Measurements from ENCODE around the gene MILR1. TPM values are rescaled to one million over a fixed set of nuclear protein-coding genes. Genes with fewer than 3 reads are reported as not detected.

The MILR1 gene
- total RNA-seq, 1 experiment from 2014 or later = 9.8 TPM

DNA sequence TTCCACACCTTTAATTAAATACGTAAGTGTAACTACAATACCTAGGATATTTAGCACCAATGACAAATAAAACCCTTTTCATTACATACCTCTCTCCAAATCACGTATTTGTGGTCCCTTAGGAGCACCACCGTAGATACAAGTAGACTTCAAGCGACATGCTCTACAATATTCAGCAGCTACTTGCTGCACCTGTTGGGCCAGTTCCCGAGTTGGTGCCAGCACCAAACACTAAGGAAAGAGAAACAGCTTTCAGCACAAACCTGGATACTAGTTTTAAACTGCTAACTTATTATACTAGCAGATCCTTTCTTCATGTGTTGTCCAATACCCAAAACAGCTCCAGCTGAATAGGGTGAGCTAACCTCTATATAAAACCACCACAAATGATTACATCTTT lies 54.4 kb downstream of the MILR1 start:
- no TSS peak for BruUV-seq (replicated peaks)
- no peak overlapping the region for H3K27ac Mint-ChIP-seq (ENCODE audit: low read depth, unreplicated experiment)
- CTCF ChIA-PET = interaction anchor here (0.6 to 1.7 kb wide), 3 partner anchors 11 to 438 kb away, joined by 3 to 6 read pairs (median 3); no protein-coding TSS in a partner anchor
- peaks cover 52% of the 10 kb centered on the region for H3K4me1 Mint-ChIP-seq (ENCODE audit: insufficient read depth, unreplicated experiment)
- peaks cover 89% of the 10 kb centered on the region for H3K36me3 Mint-ChIP-seq (ENCODE audit: insufficient read depth, unreplicated experiment)
- intact Hi-C loops (cut with micrococcal nuclease) = no loop called here
- TF ChIP-seq, protein P1, sequence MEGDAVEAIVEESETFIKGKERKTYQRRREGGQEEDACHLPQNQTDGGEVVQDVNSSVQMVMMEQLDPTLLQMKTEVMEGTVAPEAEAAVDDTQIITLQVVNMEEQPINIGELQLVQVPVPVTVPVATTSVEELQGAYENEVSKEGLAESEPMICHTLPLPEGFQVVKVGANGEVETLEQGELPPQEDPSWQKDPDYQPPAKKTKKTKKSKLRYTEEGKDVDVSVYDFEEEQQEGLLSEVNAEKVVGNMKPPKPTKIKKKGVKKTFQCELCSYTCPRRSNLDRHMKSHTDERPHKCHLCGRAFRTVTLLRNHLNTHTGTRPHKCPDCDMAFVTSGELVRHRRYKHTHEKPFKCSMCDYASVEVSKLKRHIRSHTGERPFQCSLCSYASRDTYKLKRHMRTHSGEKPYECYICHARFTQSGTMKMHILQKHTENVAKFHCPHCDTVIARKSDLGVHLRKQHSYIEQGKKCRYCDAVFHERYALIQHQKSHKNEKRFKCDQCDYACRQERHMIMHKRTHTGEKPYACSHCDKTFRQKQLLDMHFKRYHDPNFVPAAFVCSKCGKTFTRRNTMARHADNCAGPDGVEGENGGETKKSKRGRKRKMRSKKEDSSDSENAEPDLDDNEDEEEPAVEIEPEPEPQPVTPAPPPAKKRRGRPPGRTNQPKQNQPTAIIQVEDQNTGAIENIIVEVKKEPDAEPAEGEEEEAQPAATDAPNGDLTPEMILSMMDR (IDR thresholded peaks at IDR 0.05; ENCODE audit: unreplicated experiment) = no peak
- H3K9me3 Mint-ChIP-seq (ENCODE audit: unreplicated experiment) = no peaks in the 10 kb centered on the region
- POLR2A ChIA-PET = interaction anchor here (0.7 to 6.5 kb wide), 6 partner anchors 7 to 263 kb away, joined by 3 to 225 read pairs (median 26); partner anchors contain the start of genes POLG2 and SMURF2
- DNase-seq (ENCODE audit: unreplicated experiment) = no peak
- no peaks in the 10 kb centered on the region for H3K27me3 Mint-ChIP-seq (ENCODE audit: insufficient read depth, unreplicated experiment)
- peak overlapping the region; percentile 99 for H3K4me3 Mint-ChIP-seq (ENCODE audit: unreplicated experiment)

DNA sequence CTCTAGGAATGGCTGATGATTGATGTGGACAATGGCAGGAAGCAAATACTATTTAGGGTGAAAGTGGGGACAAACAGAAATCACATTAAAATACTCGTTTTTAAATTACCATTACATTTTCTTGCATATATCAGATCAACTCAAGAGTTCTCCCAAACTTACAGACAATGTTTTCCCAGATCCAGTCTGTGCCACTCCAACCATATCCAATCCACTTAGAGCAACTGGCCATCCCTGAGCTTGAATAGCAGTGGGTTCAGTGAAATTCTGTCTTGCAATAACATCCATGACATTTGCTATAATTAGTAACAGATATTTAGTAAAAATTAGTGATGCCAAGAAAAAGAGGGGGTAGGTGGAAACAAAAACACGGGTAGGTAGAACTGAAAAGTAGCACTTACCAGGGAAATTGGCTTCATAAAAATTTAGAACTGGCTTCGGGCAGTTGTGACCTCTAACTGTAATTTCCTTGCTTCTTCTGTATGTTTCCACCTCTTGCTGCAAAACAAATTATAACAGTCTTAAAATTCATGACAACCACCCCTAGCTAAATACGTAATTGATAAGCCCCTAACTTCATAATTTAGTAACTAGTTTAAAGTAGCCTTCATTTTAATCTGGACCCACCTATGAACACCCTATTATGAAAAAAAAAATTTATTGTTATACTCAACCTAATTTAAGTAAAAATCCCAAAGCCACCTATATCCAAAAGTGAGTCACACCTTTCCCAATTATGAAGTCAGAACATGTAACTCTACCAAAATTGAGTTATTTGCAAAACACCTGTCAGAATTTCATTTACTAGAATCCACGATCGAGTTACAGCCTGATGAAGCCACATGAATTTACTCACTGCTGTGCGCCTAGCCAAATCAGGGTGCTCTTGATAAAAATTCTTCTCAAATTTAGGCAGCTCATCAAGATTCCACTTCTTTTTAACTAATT lies 55.2 kb downstream of the MILR1 start:
- no peaks in the 10 kb centered on the region for H3K9me3 Mint-ChIP-seq (ENCODE audit: unreplicated experiment)
- intact Hi-C loops (cut with micrococcal nuclease) = no loop called here
- H3K36me3 Mint-ChIP-seq (ENCODE audit: insufficient read depth, unreplicated experiment) = peaks cover 81% of the 10 kb centered on the region
- BruUV-seq (replicated peaks) = no TSS peak
- TF ChIP-seq, protein P1 (IDR thresholded peaks at IDR 0.05; ENCODE audit: unreplicated experiment) = no peak
- ChIA-PET POLR2A (interaction anchor here (0.6 to 6.5 kb wide), 15 partner anchors 8 to 729 kb away, joined by 3 to 225 read pairs (median 5); partner anchors contain the start of genes POLG2 and SMURF2), CTCF (interaction anchor here (0.6 to 0.8 kb wide), 3 partner anchors 84 to 438 kb away, joined by 3 to 4 read pairs (median 3); no protein-coding TSS in a partner anchor)
- DNase-seq (ENCODE audit: unreplicated experiment) = no peak
- H3K4me3 Mint-ChIP-seq (ENCODE audit: unreplicated experiment) = peak overlapping the region; percentile 99
- H3K27ac Mint-ChIP-seq (ENCODE audit: low read depth, unreplicated experiment) = peak overlapping the region; percentile 100
- H3K4me1 Mint-ChIP-seq (ENCODE audit: insufficient read depth, unreplicated experiment) = peaks cover 51% of the 10 kb centered on the region
- no peaks in the 10 kb centered on the region for H3K27me3 Mint-ChIP-seq (ENCODE audit: insufficient read depth, unreplicated experiment)

DNA sequence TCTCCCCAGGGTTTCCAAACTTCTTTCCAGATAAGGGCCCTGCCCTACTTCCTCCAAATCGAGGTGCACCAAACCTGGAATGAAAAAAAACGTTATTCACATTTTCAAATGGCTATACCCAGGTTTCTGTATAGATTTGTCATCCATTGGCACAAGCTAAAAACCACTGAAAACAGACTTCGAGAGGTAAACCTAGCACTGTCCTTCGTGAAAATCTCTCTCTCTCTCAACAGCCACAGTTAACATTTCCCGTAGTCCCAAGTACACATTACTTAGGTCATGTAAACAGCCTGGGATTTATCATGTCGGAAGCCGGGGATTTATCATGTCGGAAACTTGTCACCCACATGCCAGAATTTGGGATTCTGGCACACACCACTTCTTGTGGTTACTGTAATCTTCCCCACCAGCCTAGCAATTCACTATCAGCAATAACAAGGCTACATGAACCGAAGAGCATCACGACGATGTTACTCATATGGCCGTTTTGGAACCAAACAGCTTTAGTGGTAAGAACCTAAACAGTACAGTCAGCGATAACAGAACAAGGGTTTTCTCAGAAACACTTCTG lies 55.9 kb downstream of the MILR1 start:
- Mint-ChIP-seq H3K4me1 (ENCODE audit: insufficient read depth, unreplicated experiment) (peaks cover 51% of the 10 kb centered on the region), H3K36me3 (ENCODE audit: insufficient read depth, unreplicated experiment) (peaks cover 76% of the 10 kb centered on the region), H3K4me3 (ENCODE audit: unreplicated experiment) (peak overlapping the region; percentile 99), H3K27ac (ENCODE audit: low read depth, unreplicated experiment) (peak overlapping the region; percentile 100), H3K9me3 (ENCODE audit: unreplicated experiment) (no peaks in the 10 kb centered on the region), H3K27me3 (ENCODE audit: insufficient read depth, unreplicated experiment) (no peaks in the 10 kb centered on the region)
- TF ChIP-seq, protein P1 (IDR thresholded peaks at IDR 0.05; ENCODE audit: unreplicated experiment) = no peak
- DNase-seq (ENCODE audit: unreplicated experiment) = no peak
- intact Hi-C loops (cut with micrococcal nuclease) = loop anchor here (1.0 kb wide), 1 partner anchor 8 kb away; the partner anchor contains the start of gene POLG2
- ChIA-PET CTCF (interaction anchor here (0.6 to 0.8 kb wide), 3 partner anchors 85 to 232 kb away, joined by 3 to 4 read pairs (median 3); no protein-coding TSS in a partner anchor), POLR2A (interaction anchor here (0.6 to 6.5 kb wide), 43 partner anchors 8 to 882 kb away, joined by 3 to 225 read pairs (median 4); partner anchors contain the start of genes MILR1, PECAM1, POLG2 and SMURF2)
- no TSS peak for BruUV-seq (replicated peaks)
